ENCODE results near the gene JAKMIP1.

JAKMIP1 gene

GRCh38 chr4:6200011-6200921 is at the start of gene JAKMIP1:
TSS of gene JAKMIP1 (minus strand) at chr4:6200549. CDS start at chr4:6112850, 87,699 bp downstream.
- H3K36me3 ChIP-seq (ENCODE audit: control insufficient read depth, insufficient read depth, low read length) = no peaks in the 10 kb centered on the region
- peaks cover 7% of the 10 kb centered on the region; the same call in 1 of the 2 replicates for H3K9me3 ChIP-seq (ENCODE audit: control insufficient read depth, insufficient read depth, low read depth, low read length)
- no peak within 1 kb of the TSS for H3K27ac ChIP-seq (ENCODE audit: low read depth, low read length)
- H3K4me3 ChIP-seq (ENCODE audit: low read depth, low read length) = peak within 1 kb of the TSS; percentile 79
- peak within 1 kb of the TSS; percentile 74 for H3K9ac ChIP-seq (ENCODE audit: low read length)
- H3K27me3 ChIP-seq (ENCODE audit: control insufficient read depth, insufficient read depth, low read length) = peaks cover 36% of the 10 kb centered on the region
- peaks cover 31% of the 10 kb centered on the region for H3K4me1 ChIP-seq (ENCODE audit: control insufficient read depth, insufficient read depth, low read length)

- H3K4me1 ChIP-seq (ENCODE audit: control insufficient read depth, insufficient read depth, low read length) = peaks cover 4% of the 10 kb centered on the region
- no peak overlapping the region for H3K27ac ChIP-seq (ENCODE audit: low read depth, low read length)
- no peak overlapping the region for H3K9ac ChIP-seq (ENCODE audit: low read length)
- H3K27me3 ChIP-seq (ENCODE audit: control insufficient read depth, insufficient read depth, low read length) = peaks cover 12% of the 10 kb centered on the region
- H3K4me3 ChIP-seq (ENCODE audit: low read depth, low read length) = no peak overlapping the region
- no peaks in the 10 kb centered on the region for H3K36me3 ChIP-seq (ENCODE audit: control insufficient read depth, insufficient read depth, low read length)
- H3K9me3 ChIP-seq (ENCODE audit: control insufficient read depth, insufficient read depth, low read depth, low read length) = peaks cover 20% of the 10 kb centered on the region
These were observed 48.0 kb upstream of the JAKMIP1 start for GRCh38 chr4:6248394-6248793.

DNA sequence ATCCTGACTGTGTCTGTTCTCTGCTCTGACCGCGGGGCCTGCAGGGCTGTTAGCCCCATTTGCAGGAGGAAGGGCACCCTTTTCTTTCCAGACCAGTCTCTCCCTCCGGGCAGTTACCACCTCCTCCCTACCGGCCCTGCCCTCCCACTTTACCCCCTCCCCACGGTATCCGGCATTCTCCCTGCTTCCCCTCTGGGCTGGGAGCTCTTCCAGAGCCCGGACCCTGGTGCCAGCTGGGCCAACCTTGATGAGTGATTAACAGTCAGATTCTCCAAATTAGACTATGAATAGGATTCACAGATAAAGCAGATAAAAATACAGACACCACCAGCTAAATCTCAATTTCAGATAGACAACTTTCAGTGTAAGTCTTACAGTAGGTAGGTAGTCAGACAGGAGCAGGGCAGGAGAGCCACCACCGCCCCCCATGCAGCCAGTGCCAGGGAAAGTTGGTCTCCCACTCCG is 45.9 kb upstream of the JAKMIP1 start:
- H3K9me3 ChIP-seq (ENCODE audit: control insufficient read depth, insufficient read depth, low read depth, low read length) = peaks cover 20% of the 10 kb centered on the region
- peaks cover 4% of the 10 kb centered on the region for H3K4me1 ChIP-seq (ENCODE audit: control insufficient read depth, insufficient read depth, low read length)
- H3K4me3 ChIP-seq (ENCODE audit: low read depth, low read length) = peak overlapping the region; percentile 67; the same call in 1 of the 2 replicates
- H3K27me3 ChIP-seq (ENCODE audit: control insufficient read depth, insufficient read depth, low read length) = peaks cover 15% of the 10 kb centered on the region
- H3K27ac ChIP-seq (ENCODE audit: low read depth, low read length) = no peak overlapping the region
- no peaks in the 10 kb centered on the region for H3K36me3 ChIP-seq (ENCODE audit: control insufficient read depth, insufficient read depth, low read length)
- no peak overlapping the region for H3K9ac ChIP-seq (ENCODE audit: low read length)

- peaks cover 4% of the 10 kb centered on the region for H3K4me1 ChIP-seq (ENCODE audit: control insufficient read depth, insufficient read depth, low read length)
- peak overlapping the region; percentile 18 for H3K9ac ChIP-seq (ENCODE audit: low read length)
- H3K9me3 ChIP-seq (ENCODE audit: control insufficient read depth, insufficient read depth, low read depth, low read length) = peaks cover 20% of the 10 kb centered on the region
- H3K4me3 ChIP-seq (ENCODE audit: low read depth, low read length) = peak overlapping the region; percentile 67; the same call in 1 of the 2 replicates
- no peaks in the 10 kb centered on the region for H3K36me3 ChIP-seq (ENCODE audit: control insufficient read depth, insufficient read depth, low read length)
- peaks cover 15% of the 10 kb centered on the region for H3K27me3 ChIP-seq (ENCODE audit: control insufficient read depth, insufficient read depth, low read length)
- H3K27ac ChIP-seq (ENCODE audit: low read depth, low read length) = no peak overlapping the region
These were observed 45.2 kb upstream of the JAKMIP1 start for GRCh38 chr4:6245246-6246169.

- Histone ChIP-seq H3K4me3 (ENCODE audit: low read depth, low read length) (no peak overlapping the region), H3K27me3 (ENCODE audit: control insufficient read depth, insufficient read depth, low read length) (peaks cover 15% of the 10 kb centered on the region), H3K9ac (ENCODE audit: low read length) (no peak overlapping the region), H3K9me3 (ENCODE audit: control insufficient read depth, insufficient read depth, low read depth, low read length) (peaks cover 20% of the 10 kb centered on the region), H3K27ac (ENCODE audit: low read depth, low read length) (no peak overlapping the region), H3K36me3 (ENCODE audit: control insufficient read depth, insufficient read depth, low read length) (no peaks in the 10 kb centered on the region), H3K4me1 (ENCODE audit: control insufficient read depth, insufficient read depth, low read length) (peaks cover 4% of the 10 kb centered on the region; the same call in 1 of the 2 replicates)
These were observed 42.1 kb upstream of the JAKMIP1 start for GRCh38 chr4:6242271-6243029.

DNA sequence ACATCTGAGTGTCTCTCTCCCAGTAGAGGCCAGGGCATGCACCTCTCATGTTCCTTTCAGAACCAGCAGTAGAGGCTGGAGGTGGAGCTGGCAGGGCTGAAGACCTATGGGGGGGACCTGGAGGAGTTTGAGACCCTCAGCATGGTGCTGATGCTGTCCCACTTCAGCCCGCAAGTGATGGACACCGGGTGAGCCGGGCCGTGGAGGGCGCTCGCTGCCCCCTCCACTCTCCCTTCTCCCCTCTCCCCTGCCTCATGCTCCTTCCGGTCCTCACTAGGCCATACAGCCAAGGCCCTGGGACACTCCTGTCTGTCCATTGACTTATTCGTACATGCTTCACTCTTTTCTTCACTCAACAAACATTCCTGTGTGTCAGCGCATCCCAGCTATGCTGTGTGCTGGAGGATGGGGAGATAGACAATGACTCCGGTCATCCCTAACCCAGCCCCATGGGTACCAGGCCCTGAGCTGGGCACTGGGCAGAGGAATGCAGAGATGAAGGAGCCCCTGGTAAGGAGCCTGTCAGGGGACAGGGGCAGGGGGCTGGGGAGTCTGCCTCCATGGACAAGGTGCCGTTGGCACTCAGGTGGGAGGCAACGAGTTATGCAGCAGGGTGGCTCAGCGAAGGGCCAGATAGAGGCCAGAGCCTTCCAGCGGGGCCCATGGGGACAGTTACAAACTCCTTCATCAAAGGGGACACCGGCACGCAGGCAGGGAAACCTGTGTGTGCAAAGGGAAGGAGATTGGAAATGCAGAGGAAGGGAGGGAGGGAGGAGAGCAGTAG is 40.9 kb upstream of the JAKMIP1 start:
- Histone ChIP-seq H3K4me3 (ENCODE audit: low read depth, low read length) (no peak overlapping the region), H3K27me3 (ENCODE audit: control insufficient read depth, insufficient read depth, low read length) (peaks cover 15% of the 10 kb centered on the region), H3K4me1 (ENCODE audit: control insufficient read depth, insufficient read depth, low read length) (peaks cover 4% of the 10 kb centered on the region; the same call in 1 of the 2 replicates), H3K9me3 (ENCODE audit: control insufficient read depth, insufficient read depth, low read depth, low read length) (peaks cover 20% of the 10 kb centered on the region), H3K27ac (ENCODE audit: low read depth, low read length) (no peak overlapping the region), H3K9ac (ENCODE audit: low read length) (no peak overlapping the region), H3K36me3 (ENCODE audit: control insufficient read depth, insufficient read depth, low read length) (no peaks in the 10 kb centered on the region)

DNA sequence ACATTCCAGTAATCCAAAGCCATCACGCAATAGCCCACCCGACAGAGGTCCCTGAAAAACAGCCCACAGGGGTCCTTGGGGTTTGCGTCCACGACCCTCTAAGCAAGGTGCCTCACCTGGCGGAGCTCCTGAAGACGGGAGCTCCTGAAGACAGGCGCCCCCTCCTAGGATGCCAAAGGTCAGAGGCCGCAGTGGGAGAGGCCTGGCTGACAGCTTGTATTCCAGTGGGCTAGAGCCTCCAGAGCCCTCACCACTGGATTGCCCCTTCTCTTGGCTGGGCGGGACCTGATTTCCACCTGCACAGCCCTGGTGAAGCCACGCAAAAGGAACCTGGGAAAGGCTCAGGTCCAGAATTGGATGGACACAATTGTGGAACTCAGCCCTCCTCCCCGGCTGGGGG is 39.6 kb upstream of the JAKMIP1 start:
- Histone ChIP-seq H3K9ac (ENCODE audit: low read length) (no peak overlapping the region), H3K27ac (ENCODE audit: low read depth, low read length) (no peak overlapping the region), H3K4me1 (ENCODE audit: control insufficient read depth, insufficient read depth, low read length) (no peaks in the 10 kb centered on the region)

GRCh38 chr4:6239486-6239885 is 39.1 kb upstream of the JAKMIP1 start:
- peaks cover 11% of the 10 kb centered on the region for H3K9me3 ChIP-seq (ENCODE audit: control insufficient read depth, insufficient read depth, low read depth, low read length)
- H3K27ac ChIP-seq (ENCODE audit: low read depth, low read length) = no peak overlapping the region
- no peak overlapping the region for H3K9ac ChIP-seq (ENCODE audit: low read length)
- H3K4me3 ChIP-seq (ENCODE audit: low read depth, low read length) = no peak overlapping the region
- no peaks in the 10 kb centered on the region for H3K4me1 ChIP-seq (ENCODE audit: control insufficient read depth, insufficient read depth, low read length)
- H3K36me3 ChIP-seq (ENCODE audit: control insufficient read depth, insufficient read depth, low read length) = no peaks in the 10 kb centered on the region
- peaks cover 6% of the 10 kb centered on the region for H3K27me3 ChIP-seq (ENCODE audit: control insufficient read depth, insufficient read depth, low read length)

More for the DNA sequence above, 39.6 kb upstream of the JAKMIP1 start:
- H3K4me3 ChIP-seq (ENCODE audit: low read depth, low read length) = no peak overlapping the region
- H3K27me3 ChIP-seq (ENCODE audit: control insufficient read depth, insufficient read depth, low read length) = peaks cover 10% of the 10 kb centered on the region
- peaks cover 16% of the 10 kb centered on the region for H3K9me3 ChIP-seq (ENCODE audit: control insufficient read depth, insufficient read depth, low read depth, low read length)
- no peaks in the 10 kb centered on the region for H3K36me3 ChIP-seq (ENCODE audit: control insufficient read depth, insufficient read depth, low read length)

- H3K36me3 ChIP-seq (ENCODE audit: control insufficient read depth, insufficient read depth, low read length) = no peaks in the 10 kb centered on the region
- no peaks in the 10 kb centered on the region for H3K4me1 ChIP-seq (ENCODE audit: control insufficient read depth, insufficient read depth, low read length)
- no peaks in the 10 kb centered on the region for H3K9me3 ChIP-seq (ENCODE audit: control insufficient read depth, insufficient read depth, low read depth, low read length)
- H3K9ac ChIP-seq (ENCODE audit: low read length) = no peak overlapping the region
- no peak overlapping the region for H3K4me3 ChIP-seq (ENCODE audit: low read depth, low read length)
- no peak overlapping the region for H3K27ac ChIP-seq (ENCODE audit: low read depth, low read length)
- no peaks in the 10 kb centered on the region for H3K27me3 ChIP-seq (ENCODE audit: control insufficient read depth, insufficient read depth, low read length)
These were observed 36.6 kb upstream of the JAKMIP1 start for GRCh38 chr4:6236816-6237390.
